Osteocyte (in vitro differentiated cells): Measurements from ENCODE around the gene IZUMO1. TPM values are rescaled to one million over a fixed set of nuclear protein-coding genes. Genes with fewer than 3 reads are reported as not detected.

Experiments
- DNase-seq: peaks from one replicate; pipeline ENCODE4 v3.0.0; 2021; ENCODE audit warnings: mixed read lengths; ENCODE audit not compliant: unreplicated experiment; ENCODE audit errors: extremely low spot score
- H3K27ac Mint-ChIP-seq: one replicate; pipeline ENCODE4 v1.8.0; 2021; ENCODE audit warnings: mild to moderate bottlenecking, mixed read lengths; ENCODE audit not compliant: unreplicated experiment
- H3K27me3 Mint-ChIP-seq: one replicate; pipeline ENCODE4 v1.8.0; 2021; ENCODE audit warnings: mixed read lengths; ENCODE audit not compliant: unreplicated experiment
- H3K36me3 Mint-ChIP-seq: one replicate; pipeline ENCODE4 v1.8.0; 2021; ENCODE audit warnings: mixed read lengths; ENCODE audit not compliant: unreplicated experiment
- H3K4me1 Mint-ChIP-seq: one replicate; pipeline ENCODE4 v1.8.0; 2021; ENCODE audit warnings: mixed read lengths; ENCODE audit not compliant: unreplicated experiment
- H3K4me3 Mint-ChIP-seq: one replicate; pipeline ENCODE4 v1.8.0; 2021; ENCODE audit warnings: mild to moderate bottlenecking, moderate library complexity, mixed read lengths; ENCODE audit not compliant: unreplicated experiment
- H3K9me3 Mint-ChIP-seq: one replicate; pipeline ENCODE4 v1.8.0; 2021; ENCODE audit warnings: mixed read lengths; ENCODE audit not compliant: unreplicated experiment
- total RNA-seq: library from RNA; stranded (reverse); gene quantifications from 2 replicates; pipeline ENCODE4 v1.2.1, GENCODE V29; 2021
- TF ChIP-seq, protein P1 (sequence below): fragments of 200-600 bp; sonication (generic); IDR thresholded peaks from 2 replicates; pipeline ENCODE4 v1.5.0; 2021; ENCODE audit warnings: antibody characterized with exemption, mild to moderate bottlenecking, moderate library complexity

The IZUMO1 gene
- total RNA-seq, 1 donor from 2014 or later, result not detected

- TF ChIP-seq, protein P1, sequence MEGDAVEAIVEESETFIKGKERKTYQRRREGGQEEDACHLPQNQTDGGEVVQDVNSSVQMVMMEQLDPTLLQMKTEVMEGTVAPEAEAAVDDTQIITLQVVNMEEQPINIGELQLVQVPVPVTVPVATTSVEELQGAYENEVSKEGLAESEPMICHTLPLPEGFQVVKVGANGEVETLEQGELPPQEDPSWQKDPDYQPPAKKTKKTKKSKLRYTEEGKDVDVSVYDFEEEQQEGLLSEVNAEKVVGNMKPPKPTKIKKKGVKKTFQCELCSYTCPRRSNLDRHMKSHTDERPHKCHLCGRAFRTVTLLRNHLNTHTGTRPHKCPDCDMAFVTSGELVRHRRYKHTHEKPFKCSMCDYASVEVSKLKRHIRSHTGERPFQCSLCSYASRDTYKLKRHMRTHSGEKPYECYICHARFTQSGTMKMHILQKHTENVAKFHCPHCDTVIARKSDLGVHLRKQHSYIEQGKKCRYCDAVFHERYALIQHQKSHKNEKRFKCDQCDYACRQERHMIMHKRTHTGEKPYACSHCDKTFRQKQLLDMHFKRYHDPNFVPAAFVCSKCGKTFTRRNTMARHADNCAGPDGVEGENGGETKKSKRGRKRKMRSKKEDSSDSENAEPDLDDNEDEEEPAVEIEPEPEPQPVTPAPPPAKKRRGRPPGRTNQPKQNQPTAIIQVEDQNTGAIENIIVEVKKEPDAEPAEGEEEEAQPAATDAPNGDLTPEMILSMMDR, result no peak
- Mint-ChIP-seq H3K27me3 (no peaks in the 10 kb centered on the region), H3K36me3 (no peaks in the 10 kb centered on the region), H3K9me3 (peaks cover 7% of the 10 kb centered on the region), H3K4me3 (no peak overlapping the region), H3K4me1 (peaks cover 13% of the 10 kb centered on the region), H3K27ac (no peak overlapping the region)
- DNase-seq, result no peak
Observed at GRCh38 chr19:48728911-48729664, 17.6 kb downstream of the IZUMO1 start.

DNA sequence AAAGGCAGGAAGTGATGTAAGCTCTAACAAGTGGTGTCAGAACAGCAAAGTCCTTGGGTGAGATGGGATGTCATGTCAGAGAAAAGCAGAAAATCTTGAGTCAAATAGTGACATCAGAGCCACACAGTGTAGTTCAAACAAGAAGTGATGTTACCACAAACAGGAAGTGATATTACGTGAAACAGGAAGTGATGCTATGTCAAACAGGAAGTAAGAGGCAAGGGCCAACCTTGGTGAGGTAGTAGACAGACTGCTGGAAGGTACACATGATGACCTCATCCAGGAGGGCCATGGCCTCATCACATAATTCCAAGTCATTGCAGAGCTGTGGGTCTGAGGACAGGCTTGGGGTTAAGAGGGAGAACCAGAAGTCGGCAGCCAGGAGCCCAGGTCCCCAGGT, 20.2 kb downstream of the IZUMO1 start:
- Mint-ChIP-seq H3K9me3 (peaks cover 7% of the 10 kb centered on the region), H3K27me3 (no peaks in the 10 kb centered on the region), H3K27ac (peak overlapping the region; percentile 21), H3K4me3 (no peak overlapping the region), H3K4me1 (peaks cover 13% of the 10 kb centered on the region), H3K36me3 (no peaks in the 10 kb centered on the region)
- TF ChIP-seq, protein P1, result no peak
- no peak for DNase-seq

- TF ChIP-seq, protein P1, result no peak
- Mint-ChIP-seq H3K36me3 (no peaks in the 10 kb centered on the region), H3K9me3 (peaks cover 7% of the 10 kb centered on the region), H3K27me3 (no peaks in the 10 kb centered on the region), H3K4me3 (no peak overlapping the region), H3K4me1 (peaks cover 21% of the 10 kb centered on the region), H3K27ac (peak overlapping the region; percentile 98)
- DNase-seq, result no peak
Observed at GRCh38 chr19:48724796-48725753, 21.6 kb downstream of the IZUMO1 start.

DNA sequence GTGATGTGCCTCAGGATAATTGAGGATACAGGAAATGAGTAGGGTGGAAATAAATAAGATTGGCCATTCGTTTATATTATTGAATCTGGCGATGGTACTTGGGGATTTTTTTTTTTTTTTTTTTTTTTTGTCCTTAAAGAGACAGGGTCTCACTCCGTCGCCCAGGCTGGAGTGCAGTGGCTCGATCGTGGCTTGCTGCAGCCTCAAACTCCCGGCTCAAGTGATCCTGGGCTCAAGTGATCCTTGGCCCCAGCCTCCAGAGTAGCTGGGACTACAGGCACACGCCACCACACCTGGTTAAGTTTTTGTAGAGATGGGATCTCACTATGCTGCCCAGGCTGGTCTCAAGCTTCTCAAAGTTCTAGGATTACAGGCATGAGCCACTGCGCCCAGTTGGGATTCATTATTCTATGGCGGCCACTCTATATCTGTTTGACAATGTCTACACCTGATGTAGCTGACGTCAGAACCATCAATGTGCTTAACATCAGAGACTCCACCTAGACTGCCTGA, 24.5 kb downstream of the IZUMO1 start:
- H3K27ac Mint-ChIP-seq, result no peak overlapping the region

More for the DNA sequence above, 24.5 kb downstream of the IZUMO1 start:
- TF ChIP-seq, protein P1, result no peak
- Mint-ChIP-seq H3K27me3 (no peaks in the 10 kb centered on the region), H3K4me1 (peaks cover 27% of the 10 kb centered on the region), H3K9me3 (peaks cover 7% of the 10 kb centered on the region), H3K4me3 (no peak overlapping the region), H3K36me3 (no peaks in the 10 kb centered on the region)
- no peak for DNase-seq
